Measurements from ENCODE around the gene DNASE1.

DNASE1 gene

GRCh38 chr16:3701531-3701930 lies 47.0 kb downstream of the DNASE1 start:
- DNase-seq = no peak

GRCh38 chr16:3702082-3702481 lies 47.6 kb downstream of the DNASE1 start:
- DNase-seq = no peak

GRCh38 chr16:3706253-3707012 lies 51.9 kb downstream of the DNASE1 start:
- DNase-seq = no peak
